Erythroblast (primary cell): ENCODE data around the gene GRK2.

Experiments
- GATA1 ChIP-seq: IDR thresholded peaks from 2 replicates; pipeline ENCODE4 v1.6.1; 2011; ENCODE audit warnings: low read depth, mild to moderate bottlenecking, control low read depth, low read length, moderate library complexity
- POLR2A ChIP-seq: IDR thresholded peaks from 2 replicates; pipeline ENCODE4 v1.6.1; 2011; ENCODE audit warnings: mild to moderate bottlenecking, low read length

GRCh38 chr11:67317888-67318555 is 51.7 kb downstream of the GRK2 start:
- TF ChIP-seq POLR2A, result no peak
- TF ChIP-seq GATA1, result no peak
